ENCODE measurements around the gene OTOGL.
A peak's percentile ranks its signal among the peaks of the same experiment; 100 is the strongest.

The OTOGL gene

GRCh38 chr12:80401191-80401590, 301.9 kb downstream of the OTOGL start:
- TF ChIP-seq ZFP30 (CRISPR knock-in tag; IDR thresholded peaks at IDR 0.05) (no peak), POU6F1 (CRISPR knock-in tag; IDR thresholded peaks at IDR 0.05; ENCODE audit: borderline replicate concordance, low read depth) (no peak), TSHZ2 (CRISPR knock-in tag; IDR thresholded peaks at IDR 0.05) (no peak), CREB5 (CRISPR knock-in tag; IDR thresholded peaks at IDR 0.05; ENCODE audit: low read depth) (no peak), TCF4 (CRISPR knock-in tag; IDR thresholded peaks at IDR 0.05; ENCODE audit: borderline replicate concordance) (no peak), ZFP3 (CRISPR knock-in tag; IDR thresholded peaks at IDR 0.05) (no peak), ZC3H10 (CRISPR knock-in tag; IDR thresholded peaks at IDR 0.05) (no peak), PATZ1 (CRISPR knock-in tag; IDR thresholded peaks at IDR 0.05; ENCODE audit: borderline replicate concordance) (no peak), ARNTL (CRISPR knock-in tag; IDR thresholded peaks at IDR 0.05; ENCODE audit: borderline replicate concordance, low read depth) (no peak), ISL1 (CRISPR knock-in tag; IDR thresholded peaks at IDR 0.05) (no peak), ZNF565 (CRISPR knock-in tag; conservative IDR thresholded peaks at IDR 0.05; ENCODE audit: low read depth) (no peak), OSR1 (CRISPR knock-in tag; IDR thresholded peaks at IDR 0.05) (no peak), ESRRG (CRISPR knock-in tag; IDR thresholded peaks at IDR 0.05) (no peak), TOX (CRISPR knock-in tag; IDR thresholded peaks at IDR 0.05; ENCODE audit: borderline replicate concordance) (no peak), CSDC2 (CRISPR knock-in tag; IDR thresholded peaks at IDR 0.05) (no peak)
- peak; percentile 25; the same call in 1 of the 3 replicates for ATAC-seq

- TF ChIP-seq ZC3H10 (CRISPR knock-in tag; IDR thresholded peaks at IDR 0.05) (no peak), ISL1 (CRISPR knock-in tag; IDR thresholded peaks at IDR 0.05) (no peak), CREB5 (CRISPR knock-in tag; IDR thresholded peaks at IDR 0.05; ENCODE audit: low read depth) (no peak), BACH2 (CRISPR knock-in tag; IDR thresholded peaks at IDR 0.05; ENCODE audit: borderline replicate concordance) (no peak), CSDC2 (CRISPR knock-in tag; IDR thresholded peaks at IDR 0.05) (no peak), TOX (CRISPR knock-in tag; IDR thresholded peaks at IDR 0.05; ENCODE audit: borderline replicate concordance) (no peak), ZFP30 (CRISPR knock-in tag; IDR thresholded peaks at IDR 0.05) (no peak), ZNF8 (CRISPR knock-in tag; IDR thresholded peaks at IDR 0.05) (no peak), ZNF70 (CRISPR knock-in tag; IDR thresholded peaks at IDR 0.05) (no peak)
- ATAC-seq, result no peak
Measured at GRCh38 chr12:80404629-80405028, 305.3 kb downstream of the OTOGL start.

- no peak for ATAC-seq
- TF ChIP-seq RARB (CRISPR knock-in tag; IDR thresholded peaks at IDR 0.05) (no peak), ESRRG (CRISPR knock-in tag; IDR thresholded peaks at IDR 0.05) (no peak), PATZ1 (CRISPR knock-in tag; IDR thresholded peaks at IDR 0.05; ENCODE audit: borderline replicate concordance) (no peak), ZC3H10 (CRISPR knock-in tag; IDR thresholded peaks at IDR 0.05) (no peak), CSRNP3 (CRISPR knock-in tag; IDR thresholded peaks at IDR 0.05) (no peak), TCF4 (CRISPR knock-in tag; IDR thresholded peaks at IDR 0.05; ENCODE audit: borderline replicate concordance) (no peak), ISL1 (CRISPR knock-in tag; IDR thresholded peaks at IDR 0.05) (no peak), TSHZ2 (CRISPR knock-in tag; IDR thresholded peaks at IDR 0.05) (no peak)
Measured at GRCh38 chr12:80406253-80406652, 306.9 kb downstream of the OTOGL start.
